ENCODE results near the gene CDC5L.

The CDC5L gene

GRCh38 chr6:44475417-44475778 lies 87.9 kb downstream of the CDC5L start:
- DNase-seq (ENCODE audit: low spot score), result no peak

- DNase-seq (ENCODE audit: low spot score), result peak; percentile 86
These were observed 88.4 kb downstream of the CDC5L start for GRCh38 chr6:44475779-44476434.

GRCh38 chr6:44476849-44477248 lies 89.3 kb downstream of the CDC5L start:
- DNase-seq (ENCODE audit: low spot score), result no peak

GRCh38 chr6:44477293-44477894 lies 89.9 kb downstream of the CDC5L start:
- no peak for DNase-seq (ENCODE audit: low spot score)

- peak; percentile 43 for DNase-seq (ENCODE audit: low spot score)
These were observed 90.7 kb downstream of the CDC5L start for GRCh38 chr6:44478158-44478557.

GRCh38 chr6:44478591-44479254 lies 91.2 kb downstream of the CDC5L start:
- DNase-seq (ENCODE audit: low spot score), result no peak

GRCh38 chr6:44480097-44480541 lies 92.6 kb downstream of the CDC5L start:
- peak; percentile 63 for DNase-seq (ENCODE audit: low spot score)

GRCh38 chr6:44481056-44481455 lies 93.5 kb downstream of the CDC5L start:
- no peak for DNase-seq (ENCODE audit: low spot score)

GRCh38 chr6:44481760-44482159 lies 94.3 kb downstream of the CDC5L start:
- no peak for DNase-seq (ENCODE audit: low spot score)

GRCh38 chr6:44485601-44486401 lies 98.3 kb downstream of the CDC5L start:
- no peak for DNase-seq (ENCODE audit: low spot score)

GRCh38 chr6:44487002-44487401 lies 99.5 kb downstream of the CDC5L start:
- no peak for DNase-seq (ENCODE audit: low spot score)

GRCh38 chr6:44487586-44487985 lies 100.1 kb downstream of the CDC5L start:
- no peak for DNase-seq (ENCODE audit: low spot score)

- peak; percentile 34 for DNase-seq (ENCODE audit: low spot score)
These were observed 102.6 kb downstream of the CDC5L start for GRCh38 chr6:44489910-44490604.

GRCh38 chr6:44493132-44493531 lies 105.6 kb downstream of the CDC5L start:
- DNase-seq (ENCODE audit: low spot score), result no peak

- no peak for DNase-seq (ENCODE audit: low spot score)
These were observed 106.1 kb downstream of the CDC5L start for GRCh38 chr6:44493593-44493992.

- no peak for DNase-seq (ENCODE audit: low spot score)
These were observed 106.5 kb downstream of the CDC5L start for GRCh38 chr6:44494011-44494501.

- DNase-seq (ENCODE audit: low spot score), result no peak
These were observed 107.8 kb downstream of the CDC5L start for GRCh38 chr6:44495036-44495901.

- DNase-seq (ENCODE audit: low spot score), result no peak
These were observed 109.3 kb downstream of the CDC5L start for GRCh38 chr6:44496665-44497369.

- no peak for DNase-seq (ENCODE audit: low spot score)
These were observed 110.3 kb downstream of the CDC5L start for GRCh38 chr6:44497807-44498206.

GRCh38 chr6:44498436-44498835 lies 110.9 kb downstream of the CDC5L start:
- DNase-seq (ENCODE audit: low spot score), result no peak
